Activated CD4-positive, alpha-beta memory T cell treated with anti-CD3 and anti-CD28 coated beads, Interleukin-2, amount 10 ng/mL, durations not matched to agents 7 days and 5 days (primary cell): ENCODE measurements around the gene CTIF. TPM values are rescaled to one million over a fixed set of nuclear protein-coding genes. Genes with fewer than 3 reads are reported as not detected.

Experiments used
- CTCF ChIA-PET: fragments of 350-600 bp; sonication (Branson Sonifier 250); formaldehyde crosslinking; loops from one replicate; lab custom pipeline; 2021; ENCODE audit warnings: antibody characterized with exemption, inconsistent platforms; lab: Charles Lee
- POLR2A ChIA-PET: fragments of 350-600 bp; sonication (Branson Sonifier 250); formaldehyde crosslinking; loops from one replicate; lab custom pipeline; 2021; ENCODE audit warnings: antibody characterized with exemption; lab: Charles Lee
- DNase-seq: peaks from one replicate; pipeline ENCODE4 v3.0.0-alpha.2; 2020
- H3K27ac Mint-ChIP-seq: one replicate; pipeline ENCODE4 v1.8.0; 2021; ENCODE audit warnings: mild to moderate bottlenecking, mixed read lengths
- H3K27me3 Mint-ChIP-seq: one replicate; pipeline ENCODE4 v1.8.0; 2021; ENCODE audit warnings: mixed read lengths
- H3K36me3 Mint-ChIP-seq: one replicate; pipeline ENCODE4 v1.8.0; 2021; ENCODE audit warnings: low read depth, mixed read lengths
- H3K4me1 Mint-ChIP-seq: one replicate; pipeline ENCODE4 v1.8.0; 2021; ENCODE audit warnings: mixed read lengths
- H3K4me3 Mint-ChIP-seq: one replicate; pipeline ENCODE4 v1.8.0; 2021; ENCODE audit warnings: mild to moderate bottlenecking, mixed read lengths
- H3K9me3 Mint-ChIP-seq: one replicate; pipeline ENCODE4 v1.8.0; 2021; ENCODE audit warnings: mixed read lengths
- total RNA-seq, 2 experiments: library from RNA; stranded (reverse); gene quantifications; one replicate each; pipeline ENCODE4 v1.2.3, GENCODE V29; 2021

Gene CTIF
- total RNA-seq, 2 experiments from 2014 or later = 4.9 to 5.1 TPM

GRCh38 chr18:48754993-48755473 is 216.2 kb downstream of the CTIF start:
- H3K27me3 Mint-ChIP-seq = no peaks in the 10 kb centered on the region
- H3K4me1 Mint-ChIP-seq = no peaks in the 10 kb centered on the region
- no peaks in the 10 kb centered on the region for H3K9me3 Mint-ChIP-seq
- H3K27ac Mint-ChIP-seq = no peak overlapping the region
- POLR2A ChIA-PET = no interaction called here
- CTCF ChIA-PET = no interaction called here
- no peaks in the 10 kb centered on the region for H3K36me3 Mint-ChIP-seq
- no peak for DNase-seq
- no peak overlapping the region for H3K4me3 Mint-ChIP-seq

- Mint-ChIP-seq H3K4me3 (no peak overlapping the region), H3K27me3 (no peaks in the 10 kb centered on the region), H3K9me3 (no peaks in the 10 kb centered on the region), H3K27ac (no peak overlapping the region), H3K4me1 (no peaks in the 10 kb centered on the region), H3K36me3 (no peaks in the 10 kb centered on the region)
- CTCF ChIA-PET = no interaction called here
- DNase-seq = no peak
- POLR2A ChIA-PET = no interaction called here
Measured at GRCh38 chr18:48756511-48757226, 217.8 kb downstream of the CTIF start.

GRCh38 chr18:48757367-48757766 is 218.5 kb downstream of the CTIF start:
- DNase-seq = no peak
- CTCF ChIA-PET = no interaction called here
- no peaks in the 10 kb centered on the region for H3K27me3 Mint-ChIP-seq
- H3K27ac Mint-ChIP-seq = no peak overlapping the region
- no peak overlapping the region for H3K4me3 Mint-ChIP-seq
- H3K4me1 Mint-ChIP-seq = no peaks in the 10 kb centered on the region
- no peaks in the 10 kb centered on the region for H3K36me3 Mint-ChIP-seq
- no peaks in the 10 kb centered on the region for H3K9me3 Mint-ChIP-seq
- POLR2A ChIA-PET = no interaction called here

GRCh38 chr18:48757906-48758305 is 219.1 kb downstream of the CTIF start:
- no peaks in the 10 kb centered on the region for H3K4me1 Mint-ChIP-seq
- no peaks in the 10 kb centered on the region for H3K36me3 Mint-ChIP-seq
- H3K27me3 Mint-ChIP-seq = no peaks in the 10 kb centered on the region
- ChIA-PET POLR2A (no interaction called here), CTCF (no interaction called here)
- no peak for DNase-seq
- H3K27ac Mint-ChIP-seq = no peak overlapping the region
- H3K4me3 Mint-ChIP-seq = no peak overlapping the region
- H3K9me3 Mint-ChIP-seq = no peaks in the 10 kb centered on the region

- Mint-ChIP-seq H3K4me1 (peaks cover 3% of the 10 kb centered on the region), H3K27ac (no peak overlapping the region), H3K4me3 (no peak overlapping the region), H3K36me3 (no peaks in the 10 kb centered on the region), H3K27me3 (no peaks in the 10 kb centered on the region), H3K9me3 (no peaks in the 10 kb centered on the region)
- ChIA-PET POLR2A (no interaction called here), CTCF (no interaction called here)
- no peak for DNase-seq
Measured at GRCh38 chr18:48761582-48761981, 222.8 kb downstream of the CTIF start.

GRCh38 chr18:48762022-48762421 is 223.2 kb downstream of the CTIF start:
- Mint-ChIP-seq H3K9me3 (no peaks in the 10 kb centered on the region), H3K27ac (no peak overlapping the region), H3K4me1 (peaks cover 3% of the 10 kb centered on the region), H3K27me3 (no peaks in the 10 kb centered on the region), H3K36me3 (no peaks in the 10 kb centered on the region), H3K4me3 (no peak overlapping the region)
- ChIA-PET CTCF (no interaction called here), POLR2A (no interaction called here)
- DNase-seq = no peak

GRCh38 chr18:48762836-48763718 is 224.2 kb downstream of the CTIF start:
- Mint-ChIP-seq H3K27me3 (no peaks in the 10 kb centered on the region), H3K4me1 (peaks cover 3% of the 10 kb centered on the region), H3K27ac (no peak overlapping the region), H3K4me3 (no peak overlapping the region), H3K9me3 (no peaks in the 10 kb centered on the region), H3K36me3 (no peaks in the 10 kb centered on the region)
- POLR2A ChIA-PET = no interaction called here
- CTCF ChIA-PET = no interaction called here
- no peak for DNase-seq

GRCh38 chr18:48763719-48764100 is 224.9 kb downstream of the CTIF start:
- POLR2A ChIA-PET = no interaction called here
- Mint-ChIP-seq H3K4me1 (peaks cover 3% of the 10 kb centered on the region), H3K27me3 (no peaks in the 10 kb centered on the region), H3K27ac (no peak overlapping the region), H3K4me3 (no peak overlapping the region), H3K9me3 (no peaks in the 10 kb centered on the region), H3K36me3 (no peaks in the 10 kb centered on the region)
- no peak for DNase-seq
- CTCF ChIA-PET = no interaction called here

GRCh38 chr18:48765053-48765452 is 226.2 kb downstream of the CTIF start:
- DNase-seq = no peak
- Mint-ChIP-seq H3K27ac (no peak overlapping the region), H3K9me3 (no peaks in the 10 kb centered on the region), H3K4me1 (peaks cover 3% of the 10 kb centered on the region), H3K27me3 (no peaks in the 10 kb centered on the region), H3K4me3 (no peak overlapping the region), H3K36me3 (no peaks in the 10 kb centered on the region)
- CTCF ChIA-PET = no interaction called here
- POLR2A ChIA-PET = no interaction called here

GRCh38 chr18:48766026-48766425 is 227.2 kb downstream of the CTIF start:
- H3K4me1 Mint-ChIP-seq = peaks cover 3% of the 10 kb centered on the region
- H3K27me3 Mint-ChIP-seq = no peaks in the 10 kb centered on the region
- H3K9me3 Mint-ChIP-seq = no peaks in the 10 kb centered on the region
- H3K36me3 Mint-ChIP-seq = no peaks in the 10 kb centered on the region
- H3K27ac Mint-ChIP-seq = no peak overlapping the region
- no peak for DNase-seq
- H3K4me3 Mint-ChIP-seq = no peak overlapping the region
- POLR2A ChIA-PET = no interaction called here
- CTCF ChIA-PET = no interaction called here

GRCh38 chr18:48766487-48766886 is 227.7 kb downstream of the CTIF start:
- DNase-seq = no peak
- Mint-ChIP-seq H3K27ac (no peak overlapping the region), H3K4me1 (peaks cover 3% of the 10 kb centered on the region), H3K4me3 (no peak overlapping the region), H3K27me3 (no peaks in the 10 kb centered on the region), H3K36me3 (no peaks in the 10 kb centered on the region), H3K9me3 (no peaks in the 10 kb centered on the region)
- POLR2A ChIA-PET = no interaction called here
- CTCF ChIA-PET = interaction anchor here (1.1 kb wide), 1 partner anchor 10 kb away, joined by 3 read pairs; no protein-coding TSS in a partner anchor

- Mint-ChIP-seq H3K27me3 (no peaks in the 10 kb centered on the region), H3K4me3 (no peak overlapping the region), H3K36me3 (no peaks in the 10 kb centered on the region), H3K4me1 (peaks cover 3% of the 10 kb centered on the region), H3K9me3 (no peaks in the 10 kb centered on the region), H3K27ac (no peak overlapping the region)
- POLR2A ChIA-PET = no interaction called here
- CTCF ChIA-PET = interaction anchor here (1.1 kb wide), 1 partner anchor 9 kb away, joined by 3 read pairs; no protein-coding TSS in a partner anchor
- DNase-seq = no peak
Measured at GRCh38 chr18:48767090-48767690, 228.4 kb downstream of the CTIF start.

GRCh38 chr18:48769006-48769636 is 230.3 kb downstream of the CTIF start:
- ChIA-PET POLR2A (no interaction called here), CTCF (interaction anchor here (1.0 kb wide), 1 partner anchor 8 kb away, joined by 3 read pairs; no protein-coding TSS in a partner anchor)
- no peak overlapping the region for H3K27ac Mint-ChIP-seq
- no peaks in the 10 kb centered on the region for H3K36me3 Mint-ChIP-seq
- peaks cover 3% of the 10 kb centered on the region for H3K4me1 Mint-ChIP-seq
- no peaks in the 10 kb centered on the region for H3K9me3 Mint-ChIP-seq
- no peak for DNase-seq
- H3K27me3 Mint-ChIP-seq = no peaks in the 10 kb centered on the region
- H3K4me3 Mint-ChIP-seq = no peak overlapping the region
